ENCODE results near the gene NFIL3. TPM values are rescaled to one million over a fixed set of nuclear protein-coding genes. Genes with fewer than 3 reads are reported as not detected.

The NFIL3 gene
- total RNA-seq, 2 donors from 2014 or later = 11.4 to 12.9 TPM

DNA sequence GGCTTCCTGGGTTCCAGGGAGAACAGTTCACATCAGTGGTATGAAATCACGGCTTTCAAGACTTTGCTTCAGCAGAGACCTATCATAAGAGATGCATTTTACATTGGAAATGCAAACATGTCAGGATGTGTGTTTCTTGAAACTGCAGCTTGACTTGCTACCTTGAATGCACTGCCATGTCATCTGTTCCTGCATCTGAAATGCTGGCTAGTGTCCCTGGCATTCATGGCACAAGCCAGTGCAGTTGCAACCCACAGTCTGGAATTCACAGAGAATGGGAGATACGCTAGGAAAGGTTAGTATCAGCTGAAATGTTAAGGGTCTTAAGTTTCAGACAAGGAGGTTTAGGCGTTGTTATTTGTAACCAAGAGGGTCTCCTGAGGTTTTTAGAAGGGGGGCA lies 24.7 kb downstream of the NFIL3 start:
- Histone ChIP-seq H3K4me3 (no peak overlapping the region), H3K9me3 (no peaks in the 10 kb centered on the region), H3K27me3 (no peaks in the 10 kb centered on the region), H3K27ac (no peak overlapping the region), H3K36me3 (replicated peaks in 1 of 2; ENCODE audit: insufficient read depth in 1 of 2, low read depth in 2 of 2) (no peaks in the 10 kb centered on the region), H3K4me1 (no peaks in the 10 kb centered on the region)
- intact Hi-C loops (cut with DNase I) = no loop called here
- TF ChIP-seq, protein P1, sequence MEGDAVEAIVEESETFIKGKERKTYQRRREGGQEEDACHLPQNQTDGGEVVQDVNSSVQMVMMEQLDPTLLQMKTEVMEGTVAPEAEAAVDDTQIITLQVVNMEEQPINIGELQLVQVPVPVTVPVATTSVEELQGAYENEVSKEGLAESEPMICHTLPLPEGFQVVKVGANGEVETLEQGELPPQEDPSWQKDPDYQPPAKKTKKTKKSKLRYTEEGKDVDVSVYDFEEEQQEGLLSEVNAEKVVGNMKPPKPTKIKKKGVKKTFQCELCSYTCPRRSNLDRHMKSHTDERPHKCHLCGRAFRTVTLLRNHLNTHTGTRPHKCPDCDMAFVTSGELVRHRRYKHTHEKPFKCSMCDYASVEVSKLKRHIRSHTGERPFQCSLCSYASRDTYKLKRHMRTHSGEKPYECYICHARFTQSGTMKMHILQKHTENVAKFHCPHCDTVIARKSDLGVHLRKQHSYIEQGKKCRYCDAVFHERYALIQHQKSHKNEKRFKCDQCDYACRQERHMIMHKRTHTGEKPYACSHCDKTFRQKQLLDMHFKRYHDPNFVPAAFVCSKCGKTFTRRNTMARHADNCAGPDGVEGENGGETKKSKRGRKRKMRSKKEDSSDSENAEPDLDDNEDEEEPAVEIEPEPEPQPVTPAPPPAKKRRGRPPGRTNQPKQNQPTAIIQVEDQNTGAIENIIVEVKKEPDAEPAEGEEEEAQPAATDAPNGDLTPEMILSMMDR (IDR thresholded peaks at IDR 0.05) = no peak
- no peak for TF ChIP-seq POLR2A (IDR thresholded peaks at IDR 0.05)
- WGBS, 2 donors = 77% methylated on average over 3 of the region's 3 CpGs
- DNase-seq (no peak), ATAC-seq (no peak)

DNA sequence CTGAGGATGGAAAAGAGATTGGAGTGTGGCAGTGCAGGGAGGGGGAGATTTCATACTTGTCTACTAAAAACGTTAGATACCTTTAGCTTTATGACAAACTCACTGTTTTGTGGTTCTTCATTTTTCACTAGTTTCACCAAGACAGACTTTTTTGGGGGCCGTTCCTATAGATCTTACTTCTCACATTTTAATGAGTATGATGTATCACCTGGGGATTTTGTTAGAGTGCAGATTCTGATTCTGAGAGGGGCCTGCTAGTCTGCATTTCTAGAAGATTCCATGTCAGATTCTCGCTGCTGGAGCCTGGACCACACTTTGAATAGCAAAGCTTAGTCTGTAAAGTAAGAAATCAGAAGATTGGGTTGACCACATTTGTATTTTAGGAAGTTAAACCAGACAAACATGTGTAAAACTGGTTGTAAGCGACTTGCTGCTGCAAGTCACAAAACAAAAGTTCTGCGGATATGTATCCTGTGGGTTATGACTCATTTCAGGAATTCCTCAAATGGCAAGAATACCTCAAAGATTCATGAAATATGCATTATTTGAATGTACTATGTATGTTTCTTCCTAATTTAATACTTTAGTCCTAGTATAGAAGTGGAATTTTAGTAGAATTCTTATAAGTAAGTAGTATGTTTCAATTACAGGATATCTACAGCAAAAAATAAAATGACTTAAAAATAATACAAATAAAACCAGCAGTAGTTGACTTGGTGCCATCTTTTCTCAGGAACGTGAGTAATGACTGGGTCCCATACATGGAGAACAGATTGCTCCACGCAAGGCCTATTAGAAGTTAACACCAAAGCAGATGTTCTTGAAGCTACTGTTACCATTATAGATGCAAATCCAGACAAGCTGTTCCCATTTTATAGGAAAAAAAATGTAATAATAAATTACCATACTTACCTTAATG lies 27.8 kb downstream of the NFIL3 start:
- TF ChIP-seq, protein P1 (IDR thresholded peaks at IDR 0.05) = no peak
- no peak for TF ChIP-seq POLR2A (IDR thresholded peaks at IDR 0.05)
- 71 to 78% methylated on average over 7 of the region's 7 CpGs for whole genome bisulfite sequencing, 2 donors
- Histone ChIP-seq H3K36me3 (replicated peaks in 1 of 2; ENCODE audit: insufficient read depth in 1 of 2, low read depth in 2 of 2) (no peaks in the 10 kb centered on the region), H3K27ac (peak overlapping the region in 1 of 4 donors; percentile 46), H3K4me1 (no peaks in the 10 kb centered on the region), H3K9me3 (no peaks in the 10 kb centered on the region), H3K27me3 (no peaks in the 10 kb centered on the region), H3K4me3 (no peak overlapping the region)
- DNase-seq (no peak), ATAC-seq (no peak)
- intact Hi-C loops (cut with DNase I) = no loop called here

DNA sequence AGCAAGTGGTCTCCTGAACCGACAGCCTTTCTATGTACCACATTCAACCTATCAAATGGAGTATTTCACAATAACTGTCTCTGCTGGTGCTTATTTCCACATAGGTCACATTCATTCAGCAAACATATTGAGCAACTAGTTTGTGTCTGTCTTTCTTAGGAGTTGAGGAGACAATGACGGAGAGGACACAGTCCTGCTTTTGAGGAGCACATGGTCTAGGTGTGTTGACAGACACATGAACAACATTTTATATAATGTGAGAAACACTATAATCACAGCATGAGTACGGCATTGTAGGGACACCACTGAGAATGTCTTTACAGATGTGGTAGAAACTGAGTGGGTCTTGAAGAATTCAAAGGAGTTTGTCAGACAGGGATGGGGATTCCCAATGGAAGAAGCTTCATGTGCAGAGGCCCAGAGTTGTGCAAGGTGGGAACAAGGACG lies 28.5 kb downstream of the NFIL3 start:
- WGBS, 2 donors = 72 to 76% methylated on average over 4 of the region's 4 CpGs
- no peak overlapping the region for H3K4me3 ChIP-seq
- H3K27ac ChIP-seq = peak overlapping the region in 1 of 4 donors; percentile 46
- no peaks in the 10 kb centered on the region for H3K4me1 ChIP-seq
- intact Hi-C loops (cut with DNase I) = no loop called here
- DNase-seq (peak in 1 of 4 donors; percentile 25), ATAC-seq (no peak)
- TF ChIP-seq POLR2A (IDR thresholded peaks at IDR 0.05) = no peak
- TF ChIP-seq, protein P1 (IDR thresholded peaks at IDR 0.05) = no peak
- H3K9me3 ChIP-seq = no peaks in the 10 kb centered on the region
- no peaks in the 10 kb centered on the region for H3K36me3 ChIP-seq (replicated peaks in 1 of 2; ENCODE audit: insufficient read depth in 1 of 2, low read depth in 2 of 2)
- no peaks in the 10 kb centered on the region for H3K27me3 ChIP-seq

DNA sequence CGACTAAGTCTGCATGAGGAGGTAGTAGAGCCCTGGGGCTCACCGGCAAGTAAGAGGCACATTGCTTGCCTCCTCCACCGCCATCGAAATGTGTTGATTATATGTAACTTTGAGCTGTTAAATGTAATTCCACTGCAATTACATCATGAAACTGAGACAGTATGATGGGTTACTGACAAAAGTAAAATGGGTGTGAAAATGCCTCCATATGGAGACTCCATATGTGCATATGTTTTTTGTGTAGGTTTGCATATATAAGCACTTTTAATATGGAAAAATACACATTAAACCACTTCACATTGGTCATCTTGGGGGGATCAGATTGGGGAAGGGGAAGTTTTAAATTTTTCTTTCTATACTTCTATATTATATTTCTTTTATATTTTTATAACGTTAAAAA lies 29.8 kb downstream of the NFIL3 start:
- Histone ChIP-seq H3K27ac (no peak overlapping the region), H3K4me3 (no peak overlapping the region), H3K36me3 (replicated peaks in 1 of 2; ENCODE audit: insufficient read depth in 1 of 2, low read depth in 2 of 2) (no peaks in the 10 kb centered on the region), H3K27me3 (no peaks in the 10 kb centered on the region), H3K9me3 (no peaks in the 10 kb centered on the region), H3K4me1 (no peaks in the 10 kb centered on the region)
- TF ChIP-seq POLR2A (IDR thresholded peaks at IDR 0.05) = no peak
- TF ChIP-seq, protein P1 (IDR thresholded peaks at IDR 0.05) = no peak
- DNase-seq (no peak), ATAC-seq (no peak)
- intact Hi-C loops (cut with DNase I) = no loop called here
- 96% methylated on average over 5 of the region's 5 CpGs for WGBS, 2 donors
